A549 treated with Mapracorat at 1 μM for 4 hours (cell line): ENCODE results near the gene SEBOX. TPM values are rescaled to one million over a fixed set of nuclear protein-coding genes. Genes with fewer than 3 reads are reported as not detected.

Experiments
- total RNA-seq: library from RNA; stranded (reverse); fragments of 200-300 nt; extraction: Qiagen RNA extraction; gene quantifications from 5 replicates; pipeline ENCODE4 v1.2.3, GENCODE V29; 2022

SEBOX gene, protein sequence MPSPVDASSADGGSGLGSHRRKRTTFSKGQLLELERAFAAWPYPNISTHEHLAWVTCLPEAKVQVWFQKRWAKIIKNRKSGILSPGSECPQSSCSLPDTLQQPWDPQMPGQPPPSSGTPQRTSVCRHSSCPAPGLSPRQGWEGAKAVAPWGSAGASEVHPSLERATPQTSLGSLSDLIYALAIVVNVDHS
- total RNA-seq, result not detected in 5 replicates

DNA sequence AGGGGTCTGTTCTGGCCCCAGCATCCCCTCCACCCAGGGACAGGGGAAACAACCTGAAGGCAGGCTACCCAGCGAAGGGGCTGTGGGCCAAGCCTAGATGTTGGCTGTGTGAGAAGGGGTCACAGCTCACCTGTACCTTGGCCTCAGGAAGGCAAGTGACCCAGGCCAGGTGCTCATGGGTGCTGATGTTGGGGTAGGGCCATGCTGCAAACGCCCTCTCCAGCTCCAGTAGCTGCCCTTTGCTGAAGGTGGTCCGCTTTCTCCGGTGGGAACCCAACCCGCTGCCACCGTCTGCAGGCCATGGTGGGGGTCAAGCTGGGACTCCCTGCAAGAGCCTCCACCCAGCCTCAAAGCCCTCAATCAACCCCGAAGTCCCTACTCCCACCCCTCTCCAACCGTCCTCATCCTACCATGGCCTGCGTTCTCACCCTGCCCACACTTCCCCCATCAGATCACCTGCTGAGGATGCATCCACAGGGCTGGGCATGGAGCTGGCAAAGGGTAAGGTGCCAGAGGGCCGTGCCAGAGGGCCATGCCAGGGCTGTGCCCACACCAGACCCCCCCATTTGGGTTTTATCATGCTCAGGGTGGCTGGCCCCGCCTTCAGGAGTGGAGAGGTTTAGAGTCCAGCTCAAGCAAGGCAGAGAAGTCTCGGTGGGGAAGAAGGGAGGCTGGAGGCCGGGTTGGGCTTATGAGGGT is at the start of gene SEBOX:
TSS of gene SEBOX (minus strand) at position 535 of the 699 bp plus-strand sequence. CDS start at position 487, 48 bp downstream.

DNA sequence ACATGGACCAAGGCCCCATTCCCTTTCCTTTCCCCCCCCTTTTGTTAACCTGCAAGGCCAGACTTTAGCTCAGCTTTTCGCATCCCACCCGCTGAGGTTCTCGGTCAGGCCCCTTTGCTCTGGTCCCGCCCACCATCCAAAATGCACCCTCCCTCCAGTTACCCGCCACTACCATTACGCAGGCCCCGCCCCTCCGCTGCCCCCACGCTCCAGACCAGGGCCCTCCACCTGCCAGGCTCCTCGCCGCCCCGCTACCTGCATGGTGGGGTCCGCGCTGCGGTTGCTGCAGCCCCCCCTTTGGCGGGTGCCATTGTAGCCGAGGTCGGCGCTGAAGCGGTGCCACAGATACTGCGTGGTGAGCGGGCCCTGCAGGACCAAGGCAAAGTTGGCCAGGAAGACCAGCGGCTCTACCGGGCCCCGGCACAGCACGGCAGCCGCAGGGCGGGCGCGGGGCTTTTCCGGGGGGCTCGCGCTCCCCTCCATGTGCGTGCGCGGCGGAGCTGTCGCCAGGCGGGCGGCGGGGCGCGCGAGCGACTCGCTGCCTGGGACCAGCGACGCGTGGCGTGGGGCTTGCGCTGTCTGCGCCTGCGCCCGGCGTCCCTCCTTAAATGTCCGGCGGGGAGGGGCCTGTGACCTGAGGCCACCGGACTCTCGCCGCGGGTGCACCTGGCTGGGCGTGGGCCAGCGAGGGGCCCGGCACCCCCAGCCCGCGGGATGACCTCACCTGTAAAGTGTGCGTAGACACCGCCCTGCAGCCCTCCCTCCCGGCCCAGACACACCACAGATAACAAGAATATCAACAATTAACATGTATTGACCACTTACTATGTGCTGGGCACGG is 40.9 kb upstream of the SEBOX start, which contains the start of gene SLC46A1:
TSS of gene SLC46A1 (minus strand) at position 581 of the 841 bp plus-strand sequence. CDS start at position 483, 98 bp downstream.

DNA sequence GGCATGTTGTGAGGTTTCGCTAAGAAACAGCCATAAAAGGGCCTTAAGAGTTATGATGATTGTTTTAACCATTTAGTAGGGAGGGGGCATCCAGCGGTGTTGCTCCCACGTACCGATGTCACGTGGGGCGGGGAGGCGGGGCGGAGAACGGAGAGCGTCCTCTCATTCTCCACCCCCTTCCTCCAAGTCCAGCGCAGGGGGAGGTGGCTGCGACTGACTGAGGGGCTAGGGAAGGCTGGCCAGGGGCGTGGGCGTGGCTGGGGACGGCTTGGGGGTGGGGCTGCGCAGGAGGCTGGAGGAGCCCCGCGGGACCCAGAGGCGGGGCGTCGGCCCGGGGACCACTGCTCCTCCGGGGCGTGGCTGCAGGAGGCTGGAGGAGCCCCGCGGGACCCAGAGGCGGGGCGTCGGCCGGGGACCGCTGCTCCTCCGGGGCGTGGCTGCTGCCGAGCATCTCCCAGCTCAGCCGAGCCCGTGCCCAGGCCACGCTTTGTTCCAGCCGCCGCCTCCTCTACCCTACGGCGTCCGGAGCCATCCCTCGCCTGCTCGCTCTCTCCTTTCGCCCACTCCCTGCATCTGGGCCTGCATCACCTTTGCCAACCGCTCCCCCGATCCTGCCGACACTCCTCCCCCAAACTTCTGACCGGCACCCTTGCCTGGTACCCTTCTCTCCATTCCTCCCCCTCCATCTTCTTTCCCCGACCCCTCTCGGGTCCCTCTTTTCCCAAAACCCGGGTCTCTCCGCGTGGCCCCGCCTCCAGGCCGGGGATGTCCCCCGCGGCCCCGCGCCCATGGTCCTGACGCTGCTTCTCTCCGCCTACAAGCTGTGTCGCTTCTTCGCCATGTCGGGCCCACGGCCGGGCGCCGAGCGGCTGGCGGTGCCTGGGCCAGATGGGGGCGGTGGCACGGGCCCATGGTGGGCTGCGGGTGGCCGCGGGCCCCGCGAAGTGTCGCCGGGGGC is 6.5 kb upstream of the SEBOX start, which contains the start of gene SARM1:
TSS of gene SARM1 (plus strand) at position 450 of the 958 bp plus-strand sequence. CDS start at position 789, 339 bp downstream.

DNA sequence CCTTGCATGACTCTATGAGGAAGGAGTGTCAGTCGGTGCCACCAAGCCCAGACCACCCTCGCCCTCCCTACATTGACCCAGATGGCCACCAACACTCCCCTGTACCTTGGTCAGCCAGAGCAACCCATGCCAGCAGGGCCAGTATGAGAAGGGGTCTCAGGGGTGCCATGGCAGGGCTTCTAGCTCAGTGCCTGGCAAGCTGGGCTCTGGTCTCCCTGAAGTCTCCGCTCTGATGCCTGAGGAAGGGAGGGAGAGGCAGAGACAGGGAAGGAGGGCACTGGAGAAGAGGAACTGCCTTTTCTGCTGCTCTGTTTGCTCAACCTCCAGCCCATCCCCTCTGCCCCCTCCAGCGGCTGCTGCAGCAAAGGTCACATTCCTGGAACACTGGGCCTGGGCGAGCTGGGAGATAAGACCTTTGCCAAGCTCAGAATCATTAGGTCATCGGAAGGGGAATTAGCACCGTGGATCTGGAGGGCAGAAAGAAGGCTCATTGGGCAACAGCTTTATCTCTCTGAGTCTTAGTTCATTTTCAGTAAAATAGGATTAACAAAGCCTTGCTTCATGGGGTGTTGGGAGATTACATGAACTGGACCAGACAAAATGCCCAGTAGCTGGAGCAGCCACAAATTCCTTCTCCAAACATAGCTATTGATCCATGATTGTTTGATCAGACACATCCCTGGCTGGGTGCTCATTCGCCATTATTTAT is 5.2 kb upstream of the SEBOX start, which contains the start of gene VTN:
TSS of gene VTN (minus strand) at position 273 of the 709 bp plus-strand sequence. CDS start at position 169, 104 bp downstream.

DNA sequence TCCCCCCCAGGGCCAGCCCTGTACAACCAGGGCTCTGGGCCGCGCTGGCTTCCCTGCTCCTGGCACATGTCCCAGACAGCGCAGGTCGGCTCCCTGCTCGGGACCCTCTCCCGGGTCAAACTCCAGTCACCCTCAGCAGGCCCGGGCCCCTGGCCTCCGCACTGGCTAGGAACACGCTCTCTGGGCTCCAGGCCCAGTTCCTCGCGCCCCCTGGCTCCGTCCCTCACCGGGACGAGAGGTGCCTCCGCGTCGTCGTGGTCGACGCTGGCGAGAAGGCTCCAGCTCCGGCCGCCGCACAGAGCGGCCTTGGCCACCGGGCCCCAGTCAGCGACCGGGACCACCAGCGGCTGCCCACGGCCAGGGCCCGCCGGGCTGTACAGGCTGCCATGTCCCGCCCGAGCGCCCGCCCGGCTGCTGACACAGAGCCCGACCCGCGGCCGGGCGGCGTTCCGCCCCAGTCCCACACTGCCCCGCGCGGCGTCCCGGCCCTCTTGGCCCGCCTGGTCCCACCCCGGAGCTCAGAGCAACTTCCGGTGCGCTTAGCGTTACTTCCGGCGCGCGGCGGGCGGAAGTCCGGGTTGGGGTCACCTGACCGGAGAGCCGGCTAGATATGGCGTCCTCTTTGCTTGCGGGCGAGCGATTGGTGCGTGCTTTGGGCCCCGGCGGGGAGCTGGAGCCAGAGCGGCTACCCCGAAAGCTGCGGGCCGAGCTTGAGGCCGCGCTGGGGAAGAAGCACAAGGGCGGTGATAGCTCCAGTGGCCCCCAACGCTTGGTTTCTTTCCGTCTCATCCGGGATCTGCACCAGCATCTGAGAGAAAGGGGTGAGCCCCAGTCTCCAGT is 7.7 kb downstream of the SEBOX start, which contains the start of gene POLDIP2:
TSS of gene POLDIP2 (minus strand) at position 467 of the 840 bp plus-strand sequence. CDS start at position 388, 79 bp downstream.

DNA sequence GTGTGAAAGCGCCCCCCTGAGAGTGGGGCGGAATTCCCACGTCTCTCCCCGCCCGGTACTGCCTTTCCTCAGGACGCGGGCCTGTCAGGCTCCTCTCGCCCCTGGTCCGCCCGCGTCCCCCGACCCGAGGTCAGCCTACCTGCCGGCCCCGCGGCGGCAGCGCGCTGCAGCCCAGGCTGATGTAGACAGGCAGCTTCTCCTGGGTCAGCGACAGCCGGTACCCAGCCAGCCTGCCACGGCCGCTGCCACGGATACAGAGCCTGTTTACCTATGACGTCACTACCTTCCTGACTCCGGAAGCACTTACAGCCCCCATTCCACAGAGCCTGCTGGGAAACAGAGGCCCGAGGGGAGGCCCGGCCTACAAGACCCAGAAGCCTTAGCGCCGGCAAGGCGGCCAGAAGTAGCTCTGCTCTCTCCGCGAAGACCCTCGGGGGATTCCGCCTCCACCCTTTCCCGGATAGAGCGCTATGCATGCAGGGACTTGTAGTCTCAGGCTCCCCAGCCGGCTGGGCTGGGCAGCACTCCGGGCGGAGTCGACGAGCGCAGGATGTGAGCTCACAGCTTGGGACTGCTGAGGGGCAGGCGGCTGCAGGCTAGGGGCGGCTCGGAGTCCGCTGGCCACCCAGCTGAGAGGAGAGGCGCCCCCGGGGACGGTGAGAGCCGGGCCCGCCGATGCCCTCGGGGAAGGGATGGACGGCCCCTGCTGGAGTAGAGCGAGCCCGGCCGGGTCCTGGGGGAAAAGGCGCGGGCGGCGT is 29.6 kb downstream of the SEBOX start, which contains the start of the genes IFT20 and TNFAIP1:
TSS of gene IFT20 (minus strand) at position 272 of the 758 bp plus-strand sequence. CDS start 3,487 bp downstream, outside the sequence.
TSS of gene TNFAIP1 (plus strand) at position 561 of the 758 bp plus-strand sequence. CDS start 3,761 bp downstream, outside the sequence.

DNA sequence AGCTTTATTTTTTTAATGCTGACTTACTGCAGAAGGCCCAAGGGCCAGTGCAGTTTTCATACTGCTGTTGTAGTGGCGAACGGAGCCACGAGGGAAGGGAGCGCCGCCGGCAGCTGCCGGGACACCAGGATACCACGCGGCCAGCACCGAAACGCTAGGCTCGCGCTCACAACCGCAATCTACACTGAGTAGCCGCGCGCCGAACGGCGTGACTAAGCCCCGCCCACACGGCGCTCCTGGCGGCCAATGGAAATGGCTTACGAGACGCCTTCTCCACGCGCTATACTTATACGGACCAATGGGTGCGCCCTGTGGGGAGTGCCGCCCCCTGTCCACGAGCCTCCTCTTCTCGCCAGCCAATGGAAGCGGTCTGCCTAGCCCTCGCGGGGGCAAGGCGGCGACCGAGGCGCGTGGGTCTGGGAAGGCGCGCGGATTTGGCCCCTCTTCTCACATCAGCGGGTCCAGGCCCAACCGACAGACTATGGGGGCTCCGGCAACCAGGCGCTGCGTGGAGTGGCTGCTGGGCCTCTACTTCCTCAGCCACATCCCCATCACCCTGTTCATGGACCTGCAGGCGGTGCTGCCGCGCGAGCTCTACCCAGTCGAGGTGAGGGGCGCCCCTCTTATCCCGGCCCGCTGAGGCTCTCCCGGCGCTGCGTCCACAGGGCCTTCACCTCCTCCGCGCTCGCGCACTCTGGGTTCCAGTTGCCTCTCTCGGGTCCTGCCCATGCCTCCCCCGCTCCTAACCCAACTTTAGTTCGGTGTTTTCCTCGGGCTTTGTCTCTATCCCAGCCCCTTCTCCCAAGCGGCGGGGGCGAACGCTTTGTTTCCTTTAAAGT is 46.0 kb downstream of the SEBOX start, which contains the start of gene TMEM97:
TSS of gene TMEM97 (plus strand) at position 442 of the 839 bp plus-strand sequence. CDS start at position 482, 40 bp downstream.

Other genes starting within 250 kb of the SEBOX start
- gene TMEM97, start 46.0 kb downstream of the SEBOX start, total RNA-seq, result 39.9 to 48.5 TPM (median 45.3 TPM) in 5 replicates
- gene IFT20, start 29.7 kb downstream of the SEBOX start, total RNA-seq, result 51.7 to 57.4 TPM (median 53.9 TPM) in 5 replicates
- gene TNFAIP1, start 29.4 kb downstream of the SEBOX start, total RNA-seq, result 43.5 to 54.2 TPM (median 49.7 TPM) in 5 replicates
- 141 to 166 TPM (median 163 TPM) in 5 replicates for gene POLDIP2, start 7.7 kb downstream of the SEBOX start, total RNA-seq
- gene VTN, start 5.1 kb upstream of the SEBOX start, total RNA-seq, result 15.7 to 22.7 TPM (median 20.1 TPM) in 5 replicates
- gene SARM1, start 6.5 kb upstream of the SEBOX start, total RNA-seq, result 5.1 to 7.1 TPM (median 5.6 TPM) in 5 replicates
- gene SLC46A1, start 41.0 kb upstream of the SEBOX start, total RNA-seq, result 14.1 to 22.0 TPM (median 19.5 TPM) in 5 replicates
- gene SLC13A2, start 108.4 kb upstream of the SEBOX start, total RNA-seq, result 0.12 to 0.19 TPM (median 0.17 TPM) in 4 of 5 replicates, not detected in the other
- 0.04 to 0.08 TPM (median 0.06 TPM) in 3 of 5 replicates, not detected in the others for gene FOXN1, start 141.1 kb upstream of the SEBOX start, total RNA-seq
- 24.1 to 32.8 TPM (median 30.7 TPM) in 5 replicates for gene UNC119, start 187.4 kb upstream of the SEBOX start, total RNA-seq
- 54.1 to 62.3 TPM (median 59.6 TPM) in 5 replicates for gene PIGS, start 206.3 kb upstream of the SEBOX start, total RNA-seq
- 1.6 to 2.4 TPM (median 2.1 TPM) in 5 replicates for gene ALDOC, start 211.7 kb upstream of the SEBOX start, total RNA-seq
- 73.4 to 82.5 TPM (median 76.4 TPM) in 5 replicates for gene SPAG5, start 233.8 kb upstream of the SEBOX start, total RNA-seq
- gene RSKR, start 249.0 kb upstream of the SEBOX start, total RNA-seq, result 2.5 to 5.1 TPM (median 4.1 TPM) in 5 replicates